GM19239 (cell line): ENCODE data around the gene CHST3.
"Not testable (repeated sequence)": the region's sequence is repeated elsewhere in the genome, so short reads cannot be mapped to it uniquely, and the experiment has no call there.

Experiments used
- DNase-seq: peaks from one replicate; pipeline ENCODE4 v3.0.0; 2011; ENCODE audit warnings: low spot score; ENCODE audit not compliant: insufficient read length
- FAIRE-seq: peaks from 2 replicates; lab custom pipeline; 2011; peaks lifted over from hg19 to GRCh38; lab: Jason Lieb, UNC

CHST3 gene

GRCh38 chr10:72025400-72025799 lies 61.2 kb downstream of the CHST3 start:
- FAIRE-seq (no peak), DNase-seq (no peak)

- DNase-seq (no peak), FAIRE-seq (no peak)
Measured at GRCh38 chr10:72025832-72026231, 61.6 kb downstream of the CHST3 start.

- DNase-seq (no peak), FAIRE-seq (no peak)
Measured at GRCh38 chr10:72026278-72027111, 62.3 kb downstream of the CHST3 start.

GRCh38 chr10:72027498-72027897 lies 63.3 kb downstream of the CHST3 start:
- FAIRE-seq (no peak), DNase-seq (no peak)

- FAIRE-seq (no peak), DNase-seq (no peak)
Measured at GRCh38 chr10:72029414-72029813, 65.2 kb downstream of the CHST3 start.

GRCh38 chr10:72030762-72031543 lies 66.8 kb downstream of the CHST3 start:
- DNase-seq: no peak

GRCh38 chr10:72031706-72032105 lies 67.5 kb downstream of the CHST3 start:
- no peak for FAIRE-seq

More at GRCh38 chr10:72030762-72031543, 66.8 kb downstream of the CHST3 start:
- FAIRE-seq: no peak

GRCh38 chr10:72032409-72033162 lies 68.4 kb downstream of the CHST3 start:
- DNase-seq, FAIRE-seq: not testable (repeated sequence)

More at GRCh38 chr10:72031706-72032105, 67.5 kb downstream of the CHST3 start:
- DNase-seq: no peak

GRCh38 chr10:72034040-72034499 lies 69.9 kb downstream of the CHST3 start:
- FAIRE-seq (no peak), DNase-seq (no peak)

- no peak for FAIRE-seq
- DNase-seq: no peak
Measured at GRCh38 chr10:72034761-72035160, 70.6 kb downstream of the CHST3 start.

- DNase-seq: no peak
- FAIRE-seq: no peak
Measured at GRCh38 chr10:72035252-72035887, 71.2 kb downstream of the CHST3 start.

GRCh38 chr10:72037266-72037665 lies 73.1 kb downstream of the CHST3 start:
- FAIRE-seq (no peak), DNase-seq (no peak)

- DNase-seq: no peak
- FAIRE-seq: no peak
Measured at GRCh38 chr10:72037811-72038210, 73.6 kb downstream of the CHST3 start.

GRCh38 chr10:72038458-72039001 lies 74.3 kb downstream of the CHST3 start:
- no peak for DNase-seq
- FAIRE-seq: no peak

GRCh38 chr10:72039377-72039776 lies 75.2 kb downstream of the CHST3 start:
- no peak for DNase-seq

GRCh38 chr10:72041491-72041890 lies 77.3 kb downstream of the CHST3 start:
- FAIRE-seq (no peak), DNase-seq (no peak)

More at GRCh38 chr10:72039377-72039776, 75.2 kb downstream of the CHST3 start:
- no peak for FAIRE-seq

- DNase-seq (no peak), FAIRE-seq (no peak)
Measured at GRCh38 chr10:72043016-72043834, 79.0 kb downstream of the CHST3 start.

GRCh38 chr10:72044417-72045041 lies 80.3 kb downstream of the CHST3 start:
- DNase-seq: no peak
- no peak for FAIRE-seq
